ENCODE data around the gene PCNT.

Gene PCNT

DNA sequence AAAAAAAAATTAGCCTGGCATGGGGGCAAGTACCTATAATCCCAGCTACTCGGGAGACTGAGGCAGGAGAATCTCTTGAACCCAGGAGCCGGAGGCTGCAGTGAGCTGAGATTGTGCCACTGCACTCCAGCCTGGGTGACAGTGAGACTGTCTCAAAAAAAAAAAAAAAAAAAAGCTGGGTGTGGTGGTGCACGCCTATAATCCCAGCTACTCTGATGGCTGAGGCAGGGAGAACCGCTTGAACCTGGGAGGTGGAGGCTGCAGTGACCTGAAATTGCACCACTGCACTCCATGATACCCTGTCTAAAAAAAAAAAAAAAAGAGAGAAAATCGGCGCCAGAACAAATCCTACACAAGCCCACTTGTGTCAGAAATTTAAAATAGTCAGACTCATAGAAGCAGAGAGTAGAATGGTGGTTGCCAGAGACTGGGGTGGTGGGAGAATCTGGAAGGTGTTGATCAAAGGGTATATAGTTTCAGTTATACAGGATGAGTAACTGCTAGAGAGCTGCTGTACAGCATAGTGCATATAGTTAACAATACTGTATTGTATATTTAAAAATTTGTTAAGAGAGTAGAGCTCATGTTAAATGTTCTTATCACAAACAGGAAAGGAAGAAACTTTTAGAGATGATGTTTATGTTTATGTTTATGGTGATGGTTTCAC, 144.3 kb downstream of the PCNT start:
- no peaks in the 10 kb centered on the region for H3K27me3 ChIP-seq (ENCODE audit: control insufficient read depth in 2 of 2, insufficient read depth in 2 of 2, low read length in 2 of 2)
- peaks cover 9 to 13% of the 10 kb centered on the region in 2 donors for H3K36me3 ChIP-seq (ENCODE audit: control insufficient read depth in 2 of 2, insufficient read depth in 2 of 2, low read length in 2 of 2)
- H3K9ac ChIP-seq (ENCODE audit: low read depth in 1 of 2, low read length in 2 of 2) = no peak overlapping the region
- no peak overlapping the region for H3K27ac ChIP-seq (ENCODE audit: low read depth in 2 of 2, low read length in 2 of 2)
- no peaks in the 10 kb centered on the region for H3K9me3 ChIP-seq (ENCODE audit: control insufficient read depth in 2 of 2, low read length in 2 of 2)
- no peak overlapping the region for H3K4me3 ChIP-seq (ENCODE audit: low read length in 2 of 2)
- H3K4me1 ChIP-seq (ENCODE audit: control insufficient read depth in 2 of 2, insufficient read depth in 2 of 2, low read length in 2 of 2) = no peaks in the 10 kb centered on the region

DNA sequence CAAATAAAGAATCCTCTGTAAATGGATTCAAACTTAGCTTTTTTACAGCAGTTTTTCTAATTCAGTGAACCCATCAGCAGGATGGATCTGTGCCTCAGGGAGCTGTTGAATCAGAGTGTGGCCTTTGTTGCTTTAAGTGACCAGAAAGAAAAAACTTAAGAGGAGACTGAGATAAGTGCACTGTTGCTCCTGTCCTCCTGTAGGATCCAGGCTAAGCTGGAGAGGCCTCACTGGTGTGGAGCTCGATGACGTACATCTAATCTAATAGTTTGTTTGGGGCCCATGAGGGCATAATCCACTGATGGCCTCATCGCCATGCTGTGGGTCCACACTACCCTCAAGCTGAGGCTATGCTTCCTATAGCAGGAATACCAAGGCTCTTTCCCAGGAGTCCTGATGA, 145.3 kb downstream of the PCNT start:
- peaks cover 9 to 13% of the 10 kb centered on the region in 2 donors for H3K36me3 ChIP-seq (ENCODE audit: control insufficient read depth in 2 of 2, insufficient read depth in 2 of 2, low read length in 2 of 2)
- no peaks in the 10 kb centered on the region for H3K4me1 ChIP-seq (ENCODE audit: control insufficient read depth in 2 of 2, insufficient read depth in 2 of 2, low read length in 2 of 2)
- H3K9me3 ChIP-seq (ENCODE audit: control insufficient read depth in 2 of 2, low read length in 2 of 2) = no peaks in the 10 kb centered on the region
- no peak overlapping the region for H3K27ac ChIP-seq (ENCODE audit: low read depth in 2 of 2, low read length in 2 of 2)
- H3K4me3 ChIP-seq (ENCODE audit: low read length in 2 of 2) = no peak overlapping the region
- no peak overlapping the region for H3K9ac ChIP-seq (ENCODE audit: low read depth in 1 of 2, low read length in 2 of 2)
- no peaks in the 10 kb centered on the region for H3K27me3 ChIP-seq (ENCODE audit: control insufficient read depth in 2 of 2, insufficient read depth in 2 of 2, low read length in 2 of 2)

DNA sequence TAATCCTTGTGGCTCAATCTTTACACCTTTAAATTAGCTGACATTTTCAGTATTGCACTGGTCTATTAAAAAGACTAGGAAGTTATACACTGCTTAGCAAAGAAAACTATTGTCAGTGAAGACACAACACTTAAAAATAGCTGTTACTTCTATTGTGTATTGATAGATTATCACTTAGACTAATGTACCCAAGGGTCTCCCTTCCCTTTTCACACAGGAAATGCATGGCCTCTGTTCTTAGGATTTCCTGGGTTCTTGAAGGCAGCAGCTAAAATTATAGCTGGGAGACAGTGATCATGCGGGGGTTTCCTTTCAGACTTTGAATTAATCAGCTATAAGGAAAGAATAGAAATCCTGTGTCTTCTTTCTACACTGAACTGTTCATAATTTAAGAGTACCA, 147.6 kb downstream of the PCNT start:
- Histone ChIP-seq H3K27ac (ENCODE audit: low read depth in 2 of 2, low read length in 2 of 2) (no peak overlapping the region), H3K36me3 (ENCODE audit: control insufficient read depth in 2 of 2, insufficient read depth in 2 of 2, low read length in 2 of 2) (peaks cover 4 to 7% of the 10 kb centered on the region in 2 donors)

DNA sequence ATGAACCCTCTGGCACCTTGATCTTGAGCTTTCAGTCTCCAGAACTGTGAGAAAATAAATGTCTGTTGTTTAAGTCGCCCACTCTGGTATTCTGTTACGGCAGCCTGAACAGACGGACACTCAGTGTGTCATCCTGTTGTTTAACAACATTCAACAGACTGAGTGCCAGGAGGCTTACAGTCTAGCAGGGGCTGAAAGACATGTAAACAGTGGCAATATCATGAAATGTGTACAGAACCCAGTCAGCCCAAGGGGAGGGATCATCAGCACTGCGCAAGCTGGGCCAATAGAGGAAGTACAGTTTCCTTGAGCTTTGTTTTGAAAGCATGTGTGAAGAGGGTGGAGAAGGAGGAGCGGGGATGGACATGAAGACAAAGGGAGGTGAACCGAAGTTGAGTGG, 148.3 kb downstream of the PCNT start:
- H3K4me1 ChIP-seq (ENCODE audit: control insufficient read depth in 2 of 2, insufficient read depth in 2 of 2, low read length in 2 of 2) = no peaks in the 10 kb centered on the region
- peaks cover 4 to 6% of the 10 kb centered on the region in 2 donors for H3K36me3 ChIP-seq (ENCODE audit: control insufficient read depth in 2 of 2, insufficient read depth in 2 of 2, low read length in 2 of 2)
- no peak overlapping the region for H3K9ac ChIP-seq (ENCODE audit: low read depth in 1 of 2, low read length in 2 of 2)
- no peak overlapping the region for H3K4me3 ChIP-seq (ENCODE audit: low read length in 2 of 2)
- no peaks in the 10 kb centered on the region for H3K9me3 ChIP-seq (ENCODE audit: control insufficient read depth in 2 of 2, low read length in 2 of 2)
- H3K27ac ChIP-seq (ENCODE audit: low read depth in 2 of 2, low read length in 2 of 2) = no peak overlapping the region
- no peaks in the 10 kb centered on the region for H3K27me3 ChIP-seq (ENCODE audit: control insufficient read depth in 2 of 2, insufficient read depth in 2 of 2, low read length in 2 of 2)

More for the DNA sequence above, 147.6 kb downstream of the PCNT start:
- Histone ChIP-seq H3K9ac (ENCODE audit: low read depth in 1 of 2, low read length in 2 of 2) (no peak overlapping the region), H3K27me3 (ENCODE audit: control insufficient read depth in 2 of 2, insufficient read depth in 2 of 2, low read length in 2 of 2) (no peaks in the 10 kb centered on the region), H3K4me3 (ENCODE audit: low read length in 2 of 2) (no peak overlapping the region), H3K9me3 (ENCODE audit: control insufficient read depth in 2 of 2, low read length in 2 of 2) (no peaks in the 10 kb centered on the region), H3K4me1 (ENCODE audit: control insufficient read depth in 2 of 2, insufficient read depth in 2 of 2, low read length in 2 of 2) (no peaks in the 10 kb centered on the region)

DNA sequence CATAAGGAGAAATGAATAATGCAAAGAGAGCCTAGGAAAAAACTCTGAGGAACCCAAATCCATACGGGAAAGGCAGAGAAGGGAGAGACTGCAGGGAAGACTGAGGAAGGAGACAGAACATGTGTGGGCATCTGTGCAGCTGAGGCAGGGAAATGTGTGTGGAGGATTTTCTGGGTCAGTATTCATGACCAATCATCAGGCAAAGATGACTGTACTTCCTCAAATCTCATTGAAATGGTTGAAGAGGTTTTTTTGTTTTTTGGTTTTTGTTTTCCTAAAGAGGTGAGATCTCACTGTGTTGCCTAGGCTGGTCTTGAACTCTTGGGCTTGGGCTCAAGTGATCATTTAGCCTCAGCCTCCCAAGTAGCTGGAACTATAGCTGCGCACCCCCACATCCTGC, 150.4 kb downstream of the PCNT start:
- H3K4me1 ChIP-seq (ENCODE audit: control insufficient read depth in 2 of 2, insufficient read depth in 2 of 2, low read length in 2 of 2) = no peaks in the 10 kb centered on the region
- no peak overlapping the region for H3K27ac ChIP-seq (ENCODE audit: low read depth in 2 of 2, low read length in 2 of 2)
- H3K9me3 ChIP-seq (ENCODE audit: control insufficient read depth in 2 of 2, low read length in 2 of 2) = no peaks in the 10 kb centered on the region
- H3K9ac ChIP-seq (ENCODE audit: low read depth in 1 of 2, low read length in 2 of 2) = no peak overlapping the region
- H3K36me3 ChIP-seq (ENCODE audit: control insufficient read depth in 2 of 2, insufficient read depth in 2 of 2, low read length in 2 of 2) = peaks cover 2 to 4% of the 10 kb centered on the region in 2 donors
- no peak overlapping the region for H3K4me3 ChIP-seq (ENCODE audit: low read length in 2 of 2)
- no peaks in the 10 kb centered on the region for H3K27me3 ChIP-seq (ENCODE audit: control insufficient read depth in 2 of 2, insufficient read depth in 2 of 2, low read length in 2 of 2)

DNA sequence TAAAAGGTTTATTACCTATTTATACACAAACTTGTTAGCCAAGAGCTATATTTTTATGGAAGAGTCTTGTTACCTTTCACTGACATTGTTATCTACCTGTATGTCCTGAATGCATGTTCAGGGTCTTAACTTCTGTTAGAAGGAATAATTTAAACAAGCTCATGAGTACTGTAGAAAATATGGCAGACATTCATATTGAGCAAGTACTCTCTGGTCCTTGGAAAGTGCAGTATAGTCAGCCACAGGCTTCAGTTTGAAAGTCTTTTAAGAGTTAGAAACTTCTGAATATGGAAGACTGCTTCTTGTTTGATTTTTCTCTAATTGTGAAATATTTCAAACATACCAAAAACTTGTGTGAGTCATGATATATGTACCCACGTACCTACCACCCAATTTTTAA, 151.3 kb downstream of the PCNT start:
- Histone ChIP-seq H3K9me3 (ENCODE audit: control insufficient read depth in 2 of 2, low read length in 2 of 2) (no peaks in the 10 kb centered on the region), H3K4me1 (ENCODE audit: control insufficient read depth in 2 of 2, insufficient read depth in 2 of 2, low read length in 2 of 2) (no peaks in the 10 kb centered on the region), H3K27me3 (ENCODE audit: control insufficient read depth in 2 of 2, insufficient read depth in 2 of 2, low read length in 2 of 2) (no peaks in the 10 kb centered on the region), H3K9ac (ENCODE audit: low read depth in 1 of 2, low read length in 2 of 2) (no peak overlapping the region), H3K36me3 (ENCODE audit: control insufficient read depth in 2 of 2, insufficient read depth in 2 of 2, low read length in 2 of 2) (peaks cover 1 to 2% of the 10 kb centered on the region in 2 donors), H3K4me3 (ENCODE audit: low read length in 2 of 2) (no peak overlapping the region), H3K27ac (ENCODE audit: low read depth in 2 of 2, low read length in 2 of 2) (no peak overlapping the region)

DNA sequence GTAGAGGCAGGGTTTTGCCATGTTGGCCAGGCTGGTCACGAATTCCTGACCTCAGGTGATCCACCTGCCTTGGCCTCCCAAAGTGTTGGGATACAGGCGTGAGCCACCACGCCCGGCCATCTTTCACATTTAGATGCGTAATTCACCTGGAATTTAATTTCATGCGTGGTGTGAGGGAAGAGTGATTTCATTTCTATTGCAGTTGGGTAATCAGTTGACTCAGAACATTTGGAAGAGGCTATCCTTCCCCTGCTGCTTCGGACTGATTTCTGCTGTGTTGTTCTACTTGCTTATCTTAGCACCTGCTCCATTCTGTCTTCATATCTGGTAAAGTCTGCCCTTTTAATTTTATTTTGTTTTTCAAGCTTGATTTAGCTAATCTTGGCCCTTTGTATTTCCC, 153.8 kb downstream of the PCNT start:
- no peak overlapping the region for H3K27ac ChIP-seq (ENCODE audit: low read depth in 2 of 2, low read length in 2 of 2)
- H3K36me3 ChIP-seq (ENCODE audit: control insufficient read depth in 2 of 2, insufficient read depth in 2 of 2, low read length in 2 of 2) = peaks cover 2 to 8% of the 10 kb centered on the region in 2 donors
- H3K27me3 ChIP-seq (ENCODE audit: control insufficient read depth in 2 of 2, insufficient read depth in 2 of 2, low read length in 2 of 2) = no peaks in the 10 kb centered on the region
- no peak overlapping the region for H3K4me3 ChIP-seq (ENCODE audit: low read length in 2 of 2)
- H3K9me3 ChIP-seq (ENCODE audit: control insufficient read depth in 2 of 2, low read length in 2 of 2) = no peaks in the 10 kb centered on the region
- H3K9ac ChIP-seq (ENCODE audit: low read depth in 1 of 2, low read length in 2 of 2) = no peak overlapping the region
- H3K4me1 ChIP-seq (ENCODE audit: control insufficient read depth in 2 of 2, insufficient read depth in 2 of 2, low read length in 2 of 2) = no peaks in the 10 kb centered on the region

DNA sequence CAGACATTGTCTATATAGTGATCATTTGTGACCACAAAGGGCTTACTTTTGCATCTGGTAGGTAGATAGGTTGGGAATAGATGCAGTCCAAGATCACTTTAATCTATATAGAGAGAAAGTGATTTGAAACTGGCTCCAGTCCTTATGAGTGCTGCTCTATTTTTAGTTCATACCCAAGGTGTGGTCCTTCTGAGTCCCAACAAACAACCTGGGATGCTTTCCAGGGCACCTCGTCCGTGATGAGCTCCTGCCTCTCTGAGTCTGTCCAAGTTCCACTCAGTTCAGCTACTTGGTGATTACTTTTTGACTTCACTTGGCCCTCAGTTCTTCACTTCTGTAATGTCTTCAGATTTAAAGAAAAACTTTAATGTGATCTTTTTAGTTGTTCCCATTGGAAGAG, 155.0 kb downstream of the PCNT start:
- H3K27me3 ChIP-seq (ENCODE audit: control insufficient read depth in 2 of 2, insufficient read depth in 2 of 2, low read length in 2 of 2) = no peaks in the 10 kb centered on the region
- peaks cover 2 to 8% of the 10 kb centered on the region in 2 donors for H3K36me3 ChIP-seq (ENCODE audit: control insufficient read depth in 2 of 2, insufficient read depth in 2 of 2, low read length in 2 of 2)
- H3K27ac ChIP-seq (ENCODE audit: low read depth in 2 of 2, low read length in 2 of 2) = no peak overlapping the region
- no peak overlapping the region for H3K9ac ChIP-seq (ENCODE audit: low read depth in 1 of 2, low read length in 2 of 2)
- H3K4me3 ChIP-seq (ENCODE audit: low read length in 2 of 2) = no peak overlapping the region
- H3K4me1 ChIP-seq (ENCODE audit: control insufficient read depth in 2 of 2, insufficient read depth in 2 of 2, low read length in 2 of 2) = no peaks in the 10 kb centered on the region
- no peaks in the 10 kb centered on the region for H3K9me3 ChIP-seq (ENCODE audit: control insufficient read depth in 2 of 2, low read length in 2 of 2)

DNA sequence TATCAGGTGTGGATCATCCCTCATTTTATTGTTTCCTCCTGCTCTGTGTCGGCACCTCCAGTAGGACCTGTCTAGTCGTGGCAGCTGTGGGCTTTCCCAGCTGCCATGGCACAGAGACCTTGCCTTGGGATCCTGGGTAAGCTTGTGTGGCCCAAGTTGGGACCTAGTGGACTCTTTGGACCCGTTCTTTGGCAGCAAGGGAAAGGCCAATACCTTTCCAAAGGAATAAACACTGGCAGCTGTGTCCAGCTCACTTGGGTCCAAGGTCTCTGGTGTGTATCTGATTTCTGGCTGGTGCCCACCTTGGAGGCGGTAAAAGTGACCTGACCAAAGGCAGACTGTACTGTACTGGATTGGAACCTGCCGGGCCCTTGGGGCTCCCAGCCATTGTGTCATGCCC, 156.5 kb downstream of the PCNT start:
- Histone ChIP-seq H3K27me3 (ENCODE audit: control insufficient read depth in 2 of 2, insufficient read depth in 2 of 2, low read length in 2 of 2) (no peaks in the 10 kb centered on the region), H3K36me3 (ENCODE audit: control insufficient read depth in 2 of 2, insufficient read depth in 2 of 2, low read length in 2 of 2) (peaks cover 2 to 8% of the 10 kb centered on the region in 2 donors), H3K27ac (ENCODE audit: low read depth in 2 of 2, low read length in 2 of 2) (no peak overlapping the region), H3K4me3 (ENCODE audit: low read length in 2 of 2) (no peak overlapping the region), H3K4me1 (ENCODE audit: control insufficient read depth in 2 of 2, insufficient read depth in 2 of 2, low read length in 2 of 2) (no peaks in the 10 kb centered on the region), H3K9ac (ENCODE audit: low read depth in 1 of 2, low read length in 2 of 2) (no peak overlapping the region), H3K9me3 (ENCODE audit: control insufficient read depth in 2 of 2, low read length in 2 of 2) (no peaks in the 10 kb centered on the region)

DNA sequence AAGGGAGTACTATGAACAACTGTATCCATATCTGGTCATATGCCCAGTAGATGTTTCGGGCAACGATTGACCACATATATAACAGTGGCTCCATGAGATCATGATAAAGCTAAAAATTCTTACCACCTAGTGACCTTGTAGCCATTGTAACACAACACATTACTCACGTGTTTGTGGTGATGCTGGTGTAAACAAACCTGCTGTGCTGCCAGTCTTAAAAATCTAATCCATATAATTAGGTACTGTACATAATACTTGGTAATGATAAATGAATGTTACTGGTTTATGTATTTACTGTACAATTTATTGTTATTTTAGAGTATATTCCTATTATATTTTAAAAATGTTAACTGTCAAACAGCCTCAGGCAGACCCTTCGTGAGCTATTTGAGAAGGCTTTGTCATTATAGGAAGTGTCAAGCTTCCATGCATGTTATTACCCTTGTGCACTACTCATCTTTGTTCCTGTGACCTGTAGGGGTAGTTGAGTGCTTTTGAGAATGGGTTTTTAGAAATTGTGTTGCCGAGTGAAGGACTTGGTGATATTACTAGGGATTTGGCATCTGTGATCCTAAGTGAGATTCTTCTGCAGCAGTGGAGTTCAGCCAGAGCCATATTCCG, 158.4 kb downstream of the PCNT start:
- H3K4me1 ChIP-seq (ENCODE audit: control insufficient read depth in 2 of 2, insufficient read depth in 2 of 2, low read length in 2 of 2) = no peaks in the 10 kb centered on the region
- H3K36me3 ChIP-seq (ENCODE audit: control insufficient read depth in 2 of 2, insufficient read depth in 2 of 2, low read length in 2 of 2) = peaks cover 5 to 10% of the 10 kb centered on the region in 2 donors
- H3K27me3 ChIP-seq (ENCODE audit: control insufficient read depth in 2 of 2, insufficient read depth in 2 of 2, low read length in 2 of 2) = no peaks in the 10 kb centered on the region
- no peaks in the 10 kb centered on the region for H3K9me3 ChIP-seq (ENCODE audit: control insufficient read depth in 2 of 2, low read length in 2 of 2)
- H3K4me3 ChIP-seq (ENCODE audit: low read length in 2 of 2) = no peak overlapping the region
- no peak overlapping the region for H3K27ac ChIP-seq (ENCODE audit: low read depth in 2 of 2, low read length in 2 of 2)
- H3K9ac ChIP-seq (ENCODE audit: low read depth in 1 of 2, low read length in 2 of 2) = no peak overlapping the region

All from mucosa of rectum (tissue), 2 donors.